ENCODE data around the gene ARSG.
A peak's percentile ranks its signal among the peaks of the same experiment; 100 is the strongest.

ARSG gene

DNA sequence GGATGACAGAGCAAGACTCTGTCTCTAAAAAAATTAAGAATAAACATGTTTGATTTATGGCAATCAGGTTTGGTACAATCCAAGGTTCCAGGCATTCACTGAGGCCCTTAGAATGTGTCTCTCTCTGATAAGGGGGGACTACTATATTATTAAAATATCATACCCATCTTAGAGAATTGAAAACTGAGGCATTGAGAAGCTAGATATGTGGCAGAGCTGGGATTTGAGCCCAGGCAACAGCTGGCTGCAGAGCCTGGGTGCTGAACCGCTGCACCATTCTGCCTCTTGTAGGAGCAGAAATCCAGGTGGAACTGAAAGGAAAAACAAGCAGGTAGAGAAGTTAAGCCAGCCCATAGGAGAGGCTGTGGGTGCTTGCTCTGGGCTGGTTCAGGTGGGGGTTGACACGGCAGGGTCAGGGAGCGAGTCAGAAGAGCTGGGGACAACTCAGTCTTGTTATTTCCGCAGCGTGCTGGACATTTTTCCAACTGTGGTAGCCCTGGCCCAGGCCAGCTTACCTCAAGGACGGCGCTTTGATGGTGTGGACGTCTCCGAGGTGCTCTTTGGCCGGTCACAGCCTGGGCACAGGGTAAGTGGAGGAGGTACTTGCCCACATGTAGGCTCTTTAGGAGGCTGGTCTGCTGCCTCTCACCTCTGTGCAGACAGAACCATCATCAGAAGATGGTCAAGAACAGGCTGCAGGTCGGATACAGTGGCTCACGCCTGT is 103.5 kb downstream of the ARSG start:
- TF ChIP-seq, protein P1, sequence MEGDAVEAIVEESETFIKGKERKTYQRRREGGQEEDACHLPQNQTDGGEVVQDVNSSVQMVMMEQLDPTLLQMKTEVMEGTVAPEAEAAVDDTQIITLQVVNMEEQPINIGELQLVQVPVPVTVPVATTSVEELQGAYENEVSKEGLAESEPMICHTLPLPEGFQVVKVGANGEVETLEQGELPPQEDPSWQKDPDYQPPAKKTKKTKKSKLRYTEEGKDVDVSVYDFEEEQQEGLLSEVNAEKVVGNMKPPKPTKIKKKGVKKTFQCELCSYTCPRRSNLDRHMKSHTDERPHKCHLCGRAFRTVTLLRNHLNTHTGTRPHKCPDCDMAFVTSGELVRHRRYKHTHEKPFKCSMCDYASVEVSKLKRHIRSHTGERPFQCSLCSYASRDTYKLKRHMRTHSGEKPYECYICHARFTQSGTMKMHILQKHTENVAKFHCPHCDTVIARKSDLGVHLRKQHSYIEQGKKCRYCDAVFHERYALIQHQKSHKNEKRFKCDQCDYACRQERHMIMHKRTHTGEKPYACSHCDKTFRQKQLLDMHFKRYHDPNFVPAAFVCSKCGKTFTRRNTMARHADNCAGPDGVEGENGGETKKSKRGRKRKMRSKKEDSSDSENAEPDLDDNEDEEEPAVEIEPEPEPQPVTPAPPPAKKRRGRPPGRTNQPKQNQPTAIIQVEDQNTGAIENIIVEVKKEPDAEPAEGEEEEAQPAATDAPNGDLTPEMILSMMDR (conservative IDR thresholded peaks at IDR 0.05; ENCODE audit: low read length): no peak
- DNase-seq (ENCODE audit: low read depth): no peak
- no peak overlapping the region for H3K4me3 ChIP-seq (ENCODE audit: low read length)

DNA sequence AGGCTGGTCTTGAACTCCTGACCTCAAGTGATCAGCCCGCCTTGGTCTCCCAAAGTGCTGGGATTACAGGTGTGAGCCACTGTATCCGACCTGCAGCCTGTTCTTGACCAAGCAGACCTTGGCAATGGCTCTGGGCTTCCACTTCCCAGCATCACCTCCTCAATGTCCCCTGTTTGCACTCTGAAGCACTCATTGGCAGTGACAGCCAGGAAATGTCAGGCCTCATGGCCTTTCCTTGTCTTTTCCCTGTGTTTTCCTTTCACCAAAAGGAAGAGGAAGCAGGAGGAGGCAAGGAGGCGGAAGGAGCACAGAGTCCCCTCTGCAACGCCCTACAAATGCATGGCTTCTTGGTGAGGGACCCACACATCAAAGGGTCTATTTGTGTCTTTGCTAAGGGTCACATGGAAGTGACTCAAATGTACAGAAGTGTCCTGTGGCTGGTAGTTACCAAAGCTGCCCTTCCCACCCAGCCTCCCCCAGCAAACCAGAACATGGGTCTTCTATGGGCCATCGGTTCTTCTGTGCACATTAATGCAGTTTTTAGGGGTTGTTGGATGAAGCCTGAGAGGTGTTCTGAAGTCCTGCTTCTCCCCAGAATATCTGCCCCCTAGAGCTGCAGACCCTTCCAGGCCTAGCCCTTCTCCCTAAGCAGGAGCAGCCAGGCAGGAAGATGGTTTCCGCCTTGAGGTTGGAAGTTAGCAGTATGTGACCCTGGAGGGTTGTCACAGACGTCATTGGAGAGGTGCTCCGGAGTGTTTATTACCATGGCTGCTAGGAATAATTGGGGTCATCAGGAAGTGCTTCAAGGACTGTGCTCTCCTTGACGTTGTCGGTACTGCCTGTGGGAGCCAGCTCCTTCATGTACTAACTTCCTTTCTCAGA is 105.2 kb downstream of the ARSG start:
- H3K4me3 ChIP-seq (ENCODE audit: low read length): no peak overlapping the region
- no peak for DNase-seq (ENCODE audit: low read depth)
- TF ChIP-seq, protein P1 (conservative IDR thresholded peaks at IDR 0.05; ENCODE audit: low read length): no peak

DNA sequence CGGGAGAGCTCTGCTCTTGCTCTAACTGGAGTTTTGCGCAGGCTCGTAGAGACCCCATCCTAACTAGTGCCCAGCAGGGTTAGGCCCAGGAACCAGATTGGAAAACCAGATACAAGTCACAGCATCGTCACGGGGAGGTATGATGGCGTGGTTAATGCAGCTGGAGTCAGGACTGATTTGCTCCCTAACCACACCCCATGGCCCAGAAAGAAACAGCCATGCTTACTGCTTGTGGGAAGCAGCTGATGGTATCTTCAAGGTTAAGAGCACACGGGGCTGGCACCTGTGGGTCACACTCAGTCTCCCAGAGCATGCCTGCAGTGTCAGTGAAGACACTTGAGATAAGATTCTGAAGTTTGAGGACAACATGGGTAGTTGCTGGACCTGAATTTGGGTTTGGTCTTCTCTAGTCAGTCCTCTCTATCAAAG is 105.8 kb downstream of the ARSG start:
- H3K4me3 ChIP-seq (ENCODE audit: low read length): no peak overlapping the region
- DNase-seq (ENCODE audit: low read depth): no peak
- TF ChIP-seq, protein P1 (conservative IDR thresholded peaks at IDR 0.05; ENCODE audit: low read length): no peak

DNA sequence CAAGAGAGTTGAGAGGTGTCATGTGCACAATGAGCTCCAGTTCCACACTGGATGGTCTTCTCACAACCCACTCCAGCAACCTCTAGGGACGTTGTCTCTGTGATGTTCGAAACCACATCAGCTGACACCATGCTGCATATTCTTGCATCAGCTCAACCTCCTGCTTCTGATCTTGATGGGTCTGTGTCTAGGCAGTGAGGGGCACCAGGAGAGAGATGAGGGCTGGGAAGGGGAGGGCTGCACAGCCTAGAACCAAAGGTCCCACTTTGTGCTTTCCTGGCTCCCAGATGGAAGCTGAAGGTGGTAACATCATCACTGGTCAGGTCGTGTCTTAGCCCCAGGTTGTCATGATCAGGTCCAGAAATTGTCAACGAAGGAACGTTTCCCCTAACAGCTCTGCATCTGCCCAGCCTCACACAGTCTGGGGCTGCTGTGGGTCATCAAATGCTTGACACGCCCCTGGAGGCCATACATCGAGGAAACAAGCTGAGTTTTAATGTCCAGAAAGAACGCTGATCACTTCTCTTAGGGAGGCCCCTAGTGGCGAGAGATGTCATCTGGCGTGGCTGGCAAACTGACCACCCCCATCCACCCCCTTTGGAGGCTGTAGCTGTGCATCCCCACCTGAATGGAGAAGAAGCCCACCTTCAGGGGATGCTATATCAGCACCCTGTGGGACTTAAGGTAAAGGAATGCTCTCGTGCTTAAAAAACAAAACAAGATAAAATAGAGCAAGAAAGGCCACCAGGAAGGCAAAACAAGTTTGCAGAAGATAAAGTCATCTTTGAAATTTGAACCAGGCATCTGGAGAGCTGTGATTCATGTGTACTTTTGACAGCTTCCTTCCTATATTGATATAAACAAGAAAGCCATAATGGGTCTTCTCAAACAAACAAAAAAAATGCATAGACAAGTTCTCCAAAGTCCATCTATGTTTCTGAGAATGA is 107.7 kb downstream of the ARSG start:
- peak; percentile 73 for DNase-seq (ENCODE audit: low read depth)
- TF ChIP-seq, protein P1 (conservative IDR thresholded peaks at IDR 0.05; ENCODE audit: low read length): peak; percentile 81
- H3K4me3 ChIP-seq (ENCODE audit: low read length): no peak overlapping the region

DNA sequence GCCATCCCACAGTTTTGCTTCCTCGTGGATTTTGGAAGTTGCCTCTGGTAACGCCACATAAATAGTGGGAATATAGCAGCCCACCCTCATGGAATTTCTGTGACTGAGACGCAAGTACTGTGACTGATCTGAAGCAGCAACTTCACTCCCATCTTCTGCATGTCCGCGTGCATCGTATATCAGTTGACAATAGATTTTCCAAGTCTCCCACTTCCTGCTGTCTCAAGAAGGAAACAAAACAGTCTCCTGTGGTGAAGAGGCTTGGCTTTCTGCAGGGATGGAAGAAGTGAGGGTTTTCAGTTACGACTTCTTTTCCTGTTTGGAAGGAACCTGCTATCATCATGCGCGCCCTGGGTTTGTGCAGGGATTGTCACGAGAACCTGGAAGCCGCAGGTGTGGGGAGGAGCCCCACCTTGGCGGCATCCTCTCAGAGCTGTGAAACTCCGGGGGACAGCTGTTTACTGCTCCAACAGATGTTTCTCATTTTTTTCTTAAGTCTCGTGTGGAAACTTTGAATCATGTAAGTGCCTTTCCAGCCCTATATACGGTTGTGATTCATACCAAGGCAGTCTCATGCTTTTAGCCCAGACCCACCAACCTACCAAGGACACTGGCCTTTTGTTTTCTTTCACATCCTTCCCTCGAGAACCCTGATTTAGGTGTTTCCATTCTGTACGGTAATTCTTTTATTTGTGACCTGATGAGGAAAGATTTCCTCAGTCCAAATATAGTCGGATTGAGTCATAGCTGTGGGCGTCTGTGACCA is 108.5 kb downstream of the ARSG start:
- DNase-seq (ENCODE audit: low read depth): peak; percentile 73
- H3K4me3 ChIP-seq (ENCODE audit: low read length): peak overlapping the region; percentile 21
- TF ChIP-seq, protein P1 (conservative IDR thresholded peaks at IDR 0.05; ENCODE audit: low read length): no peak; the same call in 1 of the 2 replicates

DNA sequence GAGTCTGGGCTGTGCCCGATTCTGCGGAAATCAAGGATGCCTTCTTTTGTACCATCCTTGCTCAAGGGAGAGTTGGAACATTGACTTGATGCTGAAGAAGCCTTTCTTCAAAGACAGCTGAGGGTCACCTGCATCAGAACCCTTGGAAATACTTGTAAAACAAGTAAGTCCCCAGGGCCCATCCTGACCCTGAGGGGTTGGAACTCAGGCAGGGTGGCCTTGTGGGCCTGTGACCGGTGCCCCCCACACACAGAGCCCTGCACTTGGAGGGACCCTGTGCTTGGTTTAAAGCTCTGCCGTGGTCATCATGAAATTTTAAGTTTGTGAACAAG is 109.1 kb downstream of the ARSG start:
- no peak overlapping the region for H3K4me3 ChIP-seq (ENCODE audit: low read length)
- no peak for DNase-seq (ENCODE audit: low read depth)
- TF ChIP-seq, protein P1 (conservative IDR thresholded peaks at IDR 0.05; ENCODE audit: low read length): no peak

All from AG10803 (cell line).